Measurements from ENCODE around the gene UBE4A.

UBE4A gene

GRCh38 chr11:118447423-118447822, 88.0 kb downstream of the UBE4A start:
- TF ChIP-seq REST (IDR thresholded peaks at IDR 0.05; ENCODE audit: insufficient read depth in 1 of 2, low read depth in 2 of 2, low read length in 2 of 2) (no peak), SIN3A (IDR thresholded peaks at IDR 0.05; ENCODE audit: borderline replicate concordance, insufficient read depth, low read length) (no peak), FOXP2 (optimal IDR thresholded peaks at IDR 0.05; ENCODE audit: borderline replicate concordance, extremely low read depth, extremely low read length, insufficient read depth) (no peak), TAF1 (IDR thresholded peaks at IDR 0.05; ENCODE audit: borderline replicate concordance, insufficient read depth, low read length) (no peak), POLR2AphosphoS5 (IDR thresholded peaks at IDR 0.05; ENCODE audit: low read depth, low read length) (no peak)

DNA sequence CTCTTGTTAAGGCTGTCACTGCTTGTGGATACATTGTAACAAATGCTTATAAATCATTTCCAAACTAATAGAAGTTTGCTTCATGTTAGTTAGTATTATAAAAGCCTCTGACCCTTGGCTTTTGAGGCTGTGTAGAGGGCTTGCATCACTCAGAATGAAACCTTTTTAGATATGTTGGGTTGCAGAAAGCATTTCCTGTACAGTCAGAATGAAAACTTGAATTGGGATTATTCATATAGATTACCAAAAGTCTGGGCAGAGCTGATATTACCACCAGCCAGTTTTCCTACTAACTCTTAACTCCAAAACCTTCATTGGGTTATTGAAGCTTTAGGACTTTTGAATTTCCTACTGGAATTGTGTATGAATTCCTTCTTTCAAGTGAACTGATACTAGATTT, 88.9 kb downstream of the UBE4A start:
- TF ChIP-seq SIN3A (IDR thresholded peaks at IDR 0.05; ENCODE audit: borderline replicate concordance, insufficient read depth, low read length) (no peak), FOXP2 (optimal IDR thresholded peaks at IDR 0.05; ENCODE audit: borderline replicate concordance, extremely low read depth, extremely low read length, insufficient read depth) (no peak), REST (IDR thresholded peaks at IDR 0.05; ENCODE audit: insufficient read depth in 1 of 2, low read depth in 2 of 2, low read length in 2 of 2) (no peak), TAF1 (IDR thresholded peaks at IDR 0.05; ENCODE audit: borderline replicate concordance, insufficient read depth, low read length) (no peak), POLR2AphosphoS5 (IDR thresholded peaks at IDR 0.05; ENCODE audit: low read depth, low read length) (no peak)
